SK-MEL-5 (cell line): ENCODE measurements around the gene GUCA2A. TPM values are rescaled to one million over a fixed set of nuclear protein-coding genes. Genes with fewer than 3 reads are reported as not detected.

Experiments used
- DNase-seq: peaks from one replicate; pipeline ENCODE4 v3.0.0-alpha.2; 2016; ENCODE audit warnings: low read depth, low spot score
- in situ Hi-C: cut with HindIII; loops from 2 replicates; pipeline ENCODE4 v1.10.0; 2016; ENCODE audit warnings: low sequenced_read_pairs, high pct_unique_total_duplicates, low pct_unique_long_range_greater_than_20kb
- total RNA-seq: library from RNA; depleted of rRNA; stranded (reverse); fragments of >200 nt; shearing (Covaris generic); gene quantifications from 2 replicates; pipeline ENCODE4 v1.2.3, GENCODE V29; 2014

Gene GUCA2A
- total RNA-seq, 1 experiment from 2014 or later, result not detected

DNA sequence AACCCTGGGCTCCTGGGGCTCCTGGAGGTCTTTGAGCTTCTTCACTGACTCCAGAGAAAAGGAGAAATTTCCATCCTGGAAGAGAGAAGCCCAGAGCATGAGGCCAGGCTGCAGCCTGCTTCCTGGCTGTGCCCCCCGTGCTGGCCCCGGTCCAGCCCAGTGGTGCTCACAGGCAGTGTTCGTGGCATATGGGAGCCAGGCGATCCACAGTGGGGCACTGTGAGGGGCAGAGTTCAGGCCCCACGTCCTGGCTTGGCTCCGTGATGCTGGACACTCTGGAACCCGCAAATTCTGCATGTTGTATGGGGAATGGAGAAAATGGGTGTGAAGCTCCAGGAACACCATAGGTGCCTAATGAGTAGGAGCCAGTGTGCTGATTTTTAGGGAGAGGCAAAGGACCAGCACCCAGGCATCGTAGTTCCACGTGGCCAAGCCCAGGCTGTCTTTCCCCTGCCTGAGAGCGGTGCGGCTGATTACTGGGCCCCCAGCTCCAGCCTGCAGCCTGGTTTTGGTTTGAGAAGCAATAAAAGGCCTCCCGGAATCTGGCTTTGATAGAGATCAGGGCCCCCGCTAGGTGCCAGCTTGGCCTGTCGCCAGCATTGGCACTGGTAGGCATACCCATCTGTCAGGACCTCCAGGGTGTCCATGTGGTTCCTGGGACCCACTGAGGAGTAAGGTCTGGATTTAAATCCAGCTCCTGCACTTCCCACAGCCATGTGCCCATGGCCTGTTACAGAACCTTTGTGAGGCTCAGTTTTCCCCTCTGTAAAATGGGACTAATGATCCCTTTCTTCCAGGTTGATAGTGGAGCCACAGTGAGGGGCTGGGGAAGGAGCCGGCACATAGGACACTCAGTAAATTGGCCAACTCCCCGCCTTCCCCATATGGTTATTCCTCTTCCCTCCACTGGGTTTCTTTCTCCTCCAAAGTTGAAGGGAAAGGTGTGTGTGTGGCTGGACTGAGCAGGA lies 725 bp downstream of the GUCA2A start:
- in situ Hi-C loops, result no loop called here
- DNase-seq, result no peak

- DNase-seq, result peak; percentile 17
- in situ Hi-C loops, result no loop called here
Measured at GRCh38 chr1:42163114-42163513, 1.4 kb downstream of the GUCA2A start.

- in situ Hi-C loops, result no loop called here
- DNase-seq, result no peak
Measured at GRCh38 chr1:42162181-42162580, 2.4 kb downstream of the GUCA2A start.

- in situ Hi-C loops, result no loop called here
- DNase-seq, result no peak
Measured at GRCh38 chr1:42158189-42158588, 6.4 kb downstream of the GUCA2A start.

GRCh38 chr1:42157667-42158066 lies 6.9 kb downstream of the GUCA2A start:
- in situ Hi-C loops, result no loop called here
- peak; percentile 31 for DNase-seq

DNA sequence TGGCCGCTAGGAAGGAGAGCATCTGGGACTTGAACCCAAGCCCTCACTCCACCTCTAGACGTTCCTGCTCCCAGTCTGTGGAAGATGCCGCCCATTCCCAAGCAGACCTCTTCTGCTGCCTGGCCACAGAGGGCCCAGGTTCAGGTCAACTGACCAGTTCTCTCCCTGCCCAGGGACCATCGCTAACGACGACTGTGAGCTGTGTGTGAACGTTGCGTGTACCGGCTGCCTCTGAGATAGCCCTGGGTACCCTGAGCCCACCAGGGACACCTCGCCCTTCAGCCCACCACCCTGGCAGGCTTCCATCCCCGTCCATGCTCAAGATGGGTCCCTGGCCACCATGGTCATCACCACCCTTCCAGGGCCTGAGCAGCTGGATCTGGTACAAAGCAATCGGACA lies 9.2 kb downstream of the GUCA2A start:
- DNase-seq, result no peak

DNA sequence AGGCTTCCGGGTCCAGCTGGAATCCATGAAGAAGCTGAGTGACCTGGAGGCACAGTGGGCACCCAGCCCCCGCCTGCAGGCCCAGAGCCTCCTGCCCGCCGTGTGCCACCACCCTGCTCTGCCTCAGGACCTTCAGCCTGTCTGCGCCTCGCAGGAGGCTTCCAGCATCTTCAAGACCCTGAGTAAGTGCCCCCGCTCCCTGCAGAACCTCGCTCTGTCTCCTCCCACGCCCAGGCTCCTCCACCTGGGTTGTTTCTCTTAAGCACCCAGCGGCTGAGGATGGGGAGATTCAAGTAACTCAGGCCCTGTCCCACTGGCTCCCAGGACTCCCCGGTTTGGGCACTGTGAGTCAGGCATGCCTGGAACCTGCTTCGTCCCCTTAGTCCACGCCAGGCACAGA lies 9.9 kb downstream of the GUCA2A start:
- in situ Hi-C loops, result no loop called here
- DNase-seq, result no peak

More for the DNA sequence above, 9.2 kb downstream of the GUCA2A start:
- in situ Hi-C loops, result no loop called here

DNA sequence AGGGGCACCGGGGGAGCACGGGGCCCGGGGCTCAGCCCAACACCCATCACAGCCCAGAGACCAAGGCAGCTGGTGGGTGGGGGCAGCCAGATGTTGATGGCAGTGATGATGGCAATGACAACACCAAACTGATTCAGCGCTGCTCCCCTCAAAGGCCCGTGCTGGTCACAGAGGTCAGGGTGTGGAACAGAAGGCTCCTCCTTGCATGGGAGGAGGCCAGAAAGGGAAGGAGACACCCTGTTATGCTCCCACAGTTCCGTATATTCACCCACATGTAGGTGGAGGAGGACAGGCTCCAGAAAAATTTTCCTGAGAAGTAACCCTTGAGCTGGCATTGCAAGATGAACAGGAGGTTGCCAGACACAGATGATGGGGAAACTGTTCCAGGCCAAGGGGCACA lies 10.9 kb downstream of the GUCA2A start:
- in situ Hi-C loops, result no loop called here
- no peak for DNase-seq

DNA sequence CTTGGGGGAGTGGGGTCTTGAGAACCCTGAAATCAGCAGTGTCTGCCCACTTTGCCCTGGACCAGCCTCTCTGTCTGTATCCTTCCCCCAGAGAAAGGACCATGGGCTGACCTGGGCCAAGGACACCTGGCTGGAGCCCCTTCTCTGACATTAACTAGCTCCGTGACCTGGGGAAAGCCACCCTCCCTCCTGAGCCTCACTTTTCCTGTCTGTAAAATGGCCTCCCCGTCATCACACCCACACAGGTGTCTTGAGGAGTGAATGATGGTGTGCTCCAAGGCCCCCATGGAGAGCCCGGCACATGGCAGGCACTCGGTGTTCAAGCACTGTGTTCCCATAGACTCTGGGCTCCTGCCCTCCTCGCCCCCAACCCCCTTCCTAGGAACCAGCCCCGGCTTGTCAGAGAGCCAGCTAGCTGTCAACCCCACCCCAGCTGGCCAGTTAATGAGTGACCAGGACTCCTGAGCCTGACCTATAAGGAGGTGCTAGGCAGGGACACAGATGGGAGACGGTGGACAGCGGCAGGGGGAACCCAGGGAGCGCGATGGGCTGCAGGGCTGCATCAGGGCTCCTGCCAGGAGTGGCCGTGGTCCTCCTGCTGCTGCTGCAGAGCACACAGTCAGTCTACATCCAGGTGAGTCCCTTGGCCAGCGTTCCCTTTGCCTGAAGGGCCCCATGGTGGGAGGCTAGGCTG lies 11.5 kb downstream of the GUCA2A start, which contains the start of gene GUCA2B:
Gene GUCA2B, plus strand, starts transcription at position 504 of the 694 bp plus-strand sequence. Its CDS starts 41 bp downstream, at position 545.
- no peak for DNase-seq
- in situ Hi-C loops, result no loop called here

- no peak for DNase-seq
- in situ Hi-C loops, result no loop called here
Measured at GRCh38 chr1:42152119-42152518, 12.4 kb downstream of the GUCA2A start.

- no peak for DNase-seq
- in situ Hi-C loops, result no loop called here
Measured at GRCh38 chr1:42150651-42151050, 13.9 kb downstream of the GUCA2A start.

- in situ Hi-C loops, result no loop called here
Measured at GRCh38 chr1:42148166-42148565, 16.4 kb downstream of the GUCA2A start.

DNA sequence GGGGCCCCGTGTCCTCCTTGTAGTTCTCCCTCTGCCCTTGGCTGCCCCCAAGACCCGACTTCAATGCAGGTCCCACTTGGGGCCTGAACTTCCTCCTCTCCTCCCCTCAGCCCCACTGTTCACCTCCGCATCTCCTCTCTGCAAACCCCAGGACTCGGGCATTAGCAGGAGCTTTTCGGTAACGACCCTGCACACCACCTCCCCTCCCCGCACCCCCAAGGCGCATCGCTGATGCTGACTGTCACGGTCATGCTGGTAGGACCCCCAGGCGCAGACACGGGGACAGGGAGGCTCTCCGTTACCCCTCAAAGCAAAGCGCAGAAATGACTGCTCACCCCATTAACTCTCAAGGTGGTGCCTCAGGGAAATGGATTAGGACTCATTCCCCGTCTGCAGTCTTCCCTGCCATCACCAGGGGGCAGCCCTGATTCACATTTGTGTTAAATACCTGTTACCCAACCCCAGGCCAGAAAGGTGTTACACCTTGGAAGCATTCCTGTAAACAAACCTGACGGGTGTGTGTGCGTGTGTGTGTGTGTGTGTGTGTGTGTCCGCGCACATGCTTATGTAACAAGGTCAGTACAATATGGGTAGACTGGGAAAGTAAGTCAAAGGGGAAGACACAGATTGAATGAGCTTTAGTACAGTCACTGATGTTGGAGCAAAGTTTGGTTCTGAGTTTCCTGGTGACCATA lies 17.8 kb downstream of the GUCA2A start:
- in situ Hi-C loops, result no loop called here
- peak; percentile 63 for DNase-seq

More at GRCh38 chr1:42148166-42148565, 16.4 kb downstream of the GUCA2A start:
- DNase-seq, result no peak

- in situ Hi-C loops, result no loop called here
- DNase-seq, result no peak
Measured at GRCh38 chr1:42145764-42146625, 18.6 kb downstream of the GUCA2A start.

DNA sequence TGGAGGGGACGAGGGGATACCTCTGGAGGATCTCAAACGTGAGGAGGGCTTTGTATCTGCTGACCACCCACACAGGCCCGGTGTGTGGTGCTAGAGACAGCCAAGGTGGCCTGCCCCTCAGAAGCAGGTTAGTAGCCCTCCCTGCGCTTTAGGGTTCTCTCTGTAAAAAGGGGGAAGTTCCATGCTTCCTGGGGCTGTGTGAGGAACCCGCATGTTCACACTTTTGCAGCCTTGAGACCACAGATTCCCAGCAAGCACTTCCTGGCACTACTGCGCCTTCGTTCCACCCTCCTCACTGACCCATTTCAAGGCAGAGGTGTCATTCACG lies 19.2 kb downstream of the GUCA2A start:
- in situ Hi-C loops, result no loop called here

DNA sequence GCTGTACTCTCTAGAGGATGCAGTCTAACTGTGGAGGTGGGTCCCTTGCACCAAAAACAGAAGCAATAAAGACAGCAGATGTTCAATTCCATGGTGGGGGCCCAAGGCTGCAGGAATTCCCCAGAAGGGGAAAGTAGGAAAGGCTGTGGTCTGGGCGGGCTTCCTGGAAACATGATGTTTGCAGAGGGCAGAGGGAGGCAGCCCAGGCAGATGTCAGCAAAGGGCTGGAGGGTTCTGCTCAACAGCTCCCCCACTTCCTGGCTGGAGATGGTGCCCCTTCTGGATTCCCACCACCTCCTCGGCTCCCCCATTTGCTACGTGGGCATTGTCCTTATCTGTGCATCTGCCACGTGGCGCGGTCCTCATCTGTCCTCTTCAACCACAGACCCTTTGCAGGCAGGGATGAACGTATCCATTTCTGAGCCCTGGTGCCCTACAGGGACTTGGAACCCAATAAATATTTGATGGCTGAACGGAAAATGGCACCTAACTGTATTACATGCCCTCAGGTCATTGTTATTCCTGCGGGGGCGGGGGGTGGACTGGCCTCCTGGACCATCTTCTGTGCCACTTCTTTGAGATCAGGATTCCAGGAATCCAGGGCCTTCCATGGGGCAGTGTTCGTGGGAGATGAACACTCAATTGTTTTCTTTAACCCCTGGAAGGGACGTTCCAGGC lies 19.7 kb downstream of the GUCA2A start:
- in situ Hi-C loops, result no loop called here
- no peak for DNase-seq

More for the DNA sequence above, 19.2 kb downstream of the GUCA2A start:
- DNase-seq, result no peak
